Muscle layer of duodenum (tissue), 2 donors: ENCODE measurements around the gene ZDHHC18.
A peak's percentile ranks its signal among the peaks of the same experiment; 100 is the strongest.
"Not testable (repeated sequence)": the region's sequence is repeated elsewhere in the genome, so short reads cannot be mapped to it uniquely, and the experiment has no call there.

Experiments used
- H3K27ac ChIP-seq: one replicate; pipeline ENCODE4 v1.7.0; 2013; ENCODE audit warnings: mild to moderate bottlenecking, low read length
- H3K27me3 ChIP-seq: one replicate; pipeline ENCODE4 v1.7.0; 2013; ENCODE audit warnings: low read depth, mild to moderate bottlenecking, control low read depth, low read length
- H3K36me3 ChIP-seq, 2 donors: one replicate each; pipeline ENCODE4 v1.7.0; 2013; ENCODE audit warnings: low read length in 2 of 2, control low read depth in 1 of 2, mild to moderate bottlenecking in 1 of 2; ENCODE audit not compliant: insufficient read depth in 2 of 2, control insufficient read depth in 1 of 2
- H3K4me1 ChIP-seq, 2 donors: one replicate each; pipeline ENCODE4 v1.7.0; 2013; ENCODE audit warnings: low read length in 2 of 2, mild to moderate bottlenecking in 2 of 2, control low read depth in 1 of 2, moderate library complexity in 1 of 2; ENCODE audit not compliant: insufficient read depth in 2 of 2, control insufficient read depth in 1 of 2
- H3K4me3 ChIP-seq, 2 donors: one replicate each; pipeline ENCODE4 v1.7.0; 2013; ENCODE audit warnings: low read length in 2 of 2, low read depth in 1 of 2, mild to moderate bottlenecking in 1 of 2
- H3K9me3 ChIP-seq, 2 donors: one replicate each; pipeline ENCODE4 v1.7.0; 2013; ENCODE audit warnings: low read length in 2 of 2, control low read depth in 1 of 2, mild to moderate bottlenecking in 1 of 2; ENCODE audit not compliant: control insufficient read depth in 1 of 2
- donor health status: healthy.

Gene ZDHHC18

DNA sequence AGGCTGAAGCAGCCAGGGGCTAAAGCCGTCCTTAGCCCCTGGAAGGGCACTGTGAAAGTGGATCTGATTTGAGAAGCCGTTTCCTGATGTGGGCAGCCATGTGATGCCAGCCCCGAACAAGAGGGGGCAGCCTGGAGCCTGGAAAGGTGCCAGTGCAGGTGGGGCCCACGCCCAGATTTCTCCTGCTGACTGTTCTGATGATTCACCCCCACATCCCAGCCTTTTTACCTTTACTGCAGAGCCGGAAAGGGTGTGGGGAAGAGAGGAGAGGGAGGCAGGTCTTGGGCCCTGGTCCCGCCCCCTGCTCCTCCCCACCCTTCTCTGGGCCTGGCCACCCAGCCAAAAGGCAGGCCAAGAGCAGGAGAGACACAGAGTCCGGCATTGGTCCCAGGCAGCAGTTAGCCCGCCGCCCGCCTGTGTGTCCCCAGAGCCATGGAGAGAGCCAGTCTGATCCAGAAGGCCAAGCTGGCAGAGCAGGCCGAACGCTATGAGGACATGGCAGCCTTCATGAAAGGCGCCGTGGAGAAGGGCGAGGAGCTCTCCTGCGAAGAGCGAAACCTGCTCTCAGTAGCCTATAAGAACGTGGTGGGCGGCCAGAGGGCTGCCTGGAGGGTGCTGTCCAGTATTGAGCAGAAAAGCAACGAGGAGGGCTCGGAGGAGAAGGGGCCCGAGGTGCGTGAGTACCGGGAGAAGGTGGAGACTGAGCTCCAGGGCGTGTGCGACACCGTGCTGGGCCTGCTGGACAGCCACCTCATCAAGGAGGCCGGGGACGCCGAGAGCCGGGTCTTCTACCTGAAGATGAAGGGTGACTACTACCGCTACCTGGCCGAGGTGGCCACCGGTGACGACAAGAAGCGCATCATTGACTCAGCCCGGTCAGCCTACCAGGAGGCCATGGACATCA lies 36.5 kb downstream of the ZDHHC18 start, which contains the start of gene SFN:
TSS of gene SFN (plus strand) at position 369 of the 904 bp plus-strand sequence. CDS start at position 433, 64 bp downstream.
- Histone ChIP-seq H3K27ac (peak within 1 kb of the TSS; percentile 79), H3K9me3 (no peaks in the 10 kb centered on the region), H3K4me1 (peaks cover 0 to 9% of the 10 kb centered on the region in 2 donors), H3K27me3 (no peaks in the 10 kb centered on the region), H3K4me3 (peak within 1 kb of the TSS; percentile 70), H3K36me3 (peaks cover 0 to 3% of the 10 kb centered on the region in 2 donors)

- Histone ChIP-seq H3K9me3 (no peaks in the 10 kb centered on the region), H3K27ac (peak overlapping the region; percentile 79), H3K4me1 (peaks cover 0 to 9% of the 10 kb centered on the region in 2 donors)
These were observed 37.2 kb downstream of the ZDHHC18 start for GRCh38 chr1:26863685-26864077.

GRCh38 chr1:26864610-26865480 lies 38.4 kb downstream of the ZDHHC18 start:
- Histone ChIP-seq H3K4me3 (peak overlapping the region; percentile 70), H3K36me3 (no peaks in the 10 kb centered on the region), H3K9me3 (no peaks in the 10 kb centered on the region), H3K27me3 (no peaks in the 10 kb centered on the region), H3K4me1 (peaks cover 0 to 9% of the 10 kb centered on the region in 2 donors), H3K27ac (peak overlapping the region; percentile 93)

More at GRCh38 chr1:26863685-26864077, 37.2 kb downstream of the ZDHHC18 start:
- Histone ChIP-seq H3K27me3 (no peaks in the 10 kb centered on the region), H3K36me3 (no peaks in the 10 kb centered on the region), H3K4me3 (peak overlapping the region; percentile 70)

DNA sequence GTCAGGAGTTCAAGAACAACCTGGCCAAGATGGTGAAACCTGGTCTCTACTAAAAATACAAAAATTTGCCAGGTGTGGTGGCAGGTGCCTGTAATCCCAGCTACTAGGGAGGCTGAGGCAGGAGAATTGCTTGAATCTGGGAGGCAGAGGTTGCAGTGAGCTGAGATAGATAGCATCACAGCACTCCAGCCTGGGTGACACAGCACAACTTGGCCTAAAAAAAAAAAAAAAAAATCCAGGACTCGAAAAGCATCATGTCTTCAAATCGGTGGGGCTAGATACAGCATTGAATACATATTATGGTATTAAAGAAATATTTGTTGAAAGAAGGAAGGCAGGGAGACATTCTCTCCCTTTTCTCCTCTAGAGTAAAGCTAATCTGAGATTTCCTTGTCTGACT lies 46.6 kb downstream of the ZDHHC18 start:
- H3K36me3 ChIP-seq, result peaks cover 12 to 18% of the 10 kb centered on the region in 2 donors
- H3K27me3 ChIP-seq, H3K4me1 ChIP-seq, H3K9me3 ChIP-seq, H3K4me3 ChIP-seq, H3K27ac ChIP-seq: not testable (repeated sequence)

DNA sequence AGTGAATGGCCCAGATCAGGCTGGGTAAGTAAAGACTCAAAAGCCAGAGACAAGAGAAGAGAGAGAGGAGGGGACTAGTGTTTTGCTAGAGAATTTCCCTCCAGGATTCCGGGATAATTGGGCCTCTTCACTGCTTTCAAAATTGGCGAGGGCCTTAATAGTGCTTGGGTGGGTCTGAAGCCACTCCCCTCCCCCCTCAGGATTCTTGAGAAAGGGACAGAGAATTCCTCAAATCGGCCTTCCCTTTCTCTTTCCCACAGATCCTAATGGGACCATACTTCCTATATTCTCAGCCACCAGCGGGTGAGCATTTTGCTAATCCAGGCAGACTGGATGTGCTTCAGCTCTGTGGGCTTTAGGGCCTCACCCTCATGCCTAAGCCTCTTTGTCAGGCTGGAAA lies 48.4 kb downstream of the ZDHHC18 start:
- Histone ChIP-seq H3K27me3 (no peaks in the 10 kb centered on the region), H3K9me3 (no peaks in the 10 kb centered on the region), H3K4me3 (no peak overlapping the region), H3K4me1 (no peaks in the 10 kb centered on the region), H3K36me3 (peaks cover 29 to 30% of the 10 kb centered on the region in 2 donors), H3K27ac (no peak overlapping the region)

DNA sequence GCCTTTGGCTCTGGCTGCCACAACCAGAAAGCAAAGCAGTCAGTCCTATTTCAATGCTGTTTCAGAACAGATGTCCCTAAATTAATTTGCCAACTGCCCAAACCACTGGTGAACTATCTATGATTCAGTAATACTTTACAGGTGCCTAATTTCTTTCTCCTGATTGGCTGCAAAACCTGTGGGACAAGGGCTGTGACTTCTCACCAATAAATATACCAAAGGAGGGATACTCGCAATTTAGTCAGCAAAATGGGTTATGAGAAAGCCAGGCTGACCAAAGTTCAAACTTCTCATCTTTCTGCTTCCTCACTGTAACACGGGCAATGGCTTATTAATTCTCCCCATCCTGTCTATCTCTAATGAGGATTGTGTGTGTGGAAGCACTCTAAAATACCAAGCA lies 50.8 kb downstream of the ZDHHC18 start:
- no peak overlapping the region for H3K4me3 ChIP-seq
- H3K27ac ChIP-seq, result no peak overlapping the region
- H3K4me1 ChIP-seq, result no peaks in the 10 kb centered on the region
- H3K27me3 ChIP-seq, result no peaks in the 10 kb centered on the region
- no peaks in the 10 kb centered on the region for H3K9me3 ChIP-seq
- H3K36me3 ChIP-seq, result peaks cover 33 to 54% of the 10 kb centered on the region in 2 donors

DNA sequence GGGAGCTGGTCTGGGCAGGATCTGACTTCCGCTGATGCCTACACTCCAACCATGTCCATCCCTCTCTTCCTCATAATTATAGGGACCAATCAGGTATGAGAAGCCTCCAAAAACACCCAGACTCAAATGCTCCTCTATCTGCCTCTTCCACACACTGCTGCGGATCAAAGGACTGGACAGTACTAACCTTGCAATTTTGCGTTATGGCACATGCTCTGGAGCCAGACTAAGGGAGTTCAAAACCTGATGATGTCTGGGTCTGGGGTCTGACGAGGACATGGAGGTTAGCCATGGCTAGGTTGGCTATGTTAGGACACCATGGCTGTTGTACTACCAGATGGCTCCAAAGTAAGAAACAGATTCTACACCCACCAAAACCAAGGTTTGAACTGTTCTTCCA lies 53.3 kb downstream of the ZDHHC18 start:
- peaks cover 53 to 79% of the 10 kb centered on the region in 2 donors for H3K36me3 ChIP-seq

DNA sequence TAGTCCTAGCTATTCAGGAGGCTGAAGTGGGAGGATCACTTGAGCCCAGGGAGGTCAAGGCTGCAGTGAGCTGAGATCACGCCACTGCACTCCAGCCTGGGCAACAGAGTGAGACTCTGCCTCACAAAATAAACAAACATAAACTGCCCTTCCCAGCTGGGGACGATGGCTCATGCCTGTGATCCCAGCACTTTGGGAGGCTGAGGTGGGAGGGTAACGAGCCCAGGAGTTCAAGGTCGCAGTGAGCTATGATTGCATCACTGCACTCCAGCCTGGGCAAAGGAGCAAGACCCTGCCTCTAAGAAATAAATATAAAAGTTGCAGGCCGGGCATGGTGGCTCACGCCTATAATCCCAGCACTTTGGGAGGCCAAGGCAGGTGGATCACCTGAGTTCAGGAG lies 55.1 kb downstream of the ZDHHC18 start:
- not testable (repeated sequence) for H3K4me1 ChIP-seq, H3K27ac ChIP-seq, H3K4me3 ChIP-seq, H3K27me3 ChIP-seq, H3K9me3 ChIP-seq
- H3K36me3 ChIP-seq, result peaks cover 55 to 92% of the 10 kb centered on the region in 2 donors

More for the DNA sequence above, 53.3 kb downstream of the ZDHHC18 start:
- Histone ChIP-seq H3K4me3 (no peak overlapping the region), H3K27me3 (no peaks in the 10 kb centered on the region), H3K27ac (no peak overlapping the region), H3K9me3 (no peaks in the 10 kb centered on the region), H3K4me1 (no peaks in the 10 kb centered on the region)

GRCh38 chr1:26882696-26883463 lies 56.4 kb downstream of the ZDHHC18 start:
- Histone ChIP-seq H3K27me3 (no peaks in the 10 kb centered on the region), H3K36me3 (peaks cover 53 to 95% of the 10 kb centered on the region in 2 donors), H3K4me1 (no peaks in the 10 kb centered on the region), H3K9me3 (no peaks in the 10 kb centered on the region), H3K4me3 (no peak overlapping the region), H3K27ac (no peak overlapping the region)

DNA sequence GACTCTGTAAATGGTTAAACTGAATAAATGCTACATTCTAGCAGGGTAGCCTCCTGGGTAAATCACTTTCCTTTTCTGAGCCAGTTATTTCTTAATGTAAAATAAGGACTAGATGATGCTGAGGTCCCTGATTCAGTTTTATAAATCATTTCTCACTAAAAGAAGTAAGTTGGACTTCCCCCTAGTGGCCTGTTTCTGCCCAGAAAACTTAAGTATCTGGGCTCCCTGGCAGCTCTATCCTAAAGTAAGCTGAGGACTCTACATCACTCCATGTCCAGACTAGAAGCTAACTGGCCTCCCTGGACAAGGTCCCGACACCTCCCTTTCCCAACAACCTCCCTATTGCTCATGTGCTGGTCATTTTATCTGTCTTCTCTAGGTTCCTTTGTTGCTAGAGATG lies 60.6 kb downstream of the ZDHHC18 start:
- no peaks in the 10 kb centered on the region for H3K27me3 ChIP-seq
- H3K36me3 ChIP-seq, result peaks cover 50 to 68% of the 10 kb centered on the region in 2 donors
- H3K27ac ChIP-seq, result no peak overlapping the region
- H3K9me3 ChIP-seq, result no peaks in the 10 kb centered on the region
- H3K4me3 ChIP-seq, result no peak overlapping the region
- peaks cover 12 to 19% of the 10 kb centered on the region in 2 donors for H3K4me1 ChIP-seq
